ENCODE measurements around the gene FBXO44. TPM values are rescaled to one million over a fixed set of nuclear protein-coding genes. Genes with fewer than 3 reads are reported as not detected.

FBXO44 gene
- polyA plus RNA-seq, 4 donors, result 15.5 to 19.6 (median 15.9) TPM

DNA sequence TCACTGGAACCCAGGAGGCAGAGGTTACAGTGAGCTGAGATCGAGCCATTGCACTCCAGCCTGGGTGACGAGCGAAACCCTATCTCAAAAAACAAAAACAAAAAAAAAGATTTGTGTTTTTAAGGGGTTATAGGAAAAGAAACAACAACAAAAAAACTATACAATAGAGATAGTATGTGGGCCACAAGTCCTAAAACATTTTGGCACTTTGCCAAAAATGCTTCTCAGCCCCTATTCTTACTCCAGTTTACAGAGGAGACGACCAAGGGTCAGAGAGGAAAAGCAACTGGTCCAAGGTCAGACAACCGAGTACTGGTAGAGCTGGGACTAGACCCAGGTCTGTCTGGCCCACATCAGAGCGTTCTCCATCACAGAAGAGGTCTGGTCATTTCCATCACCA lies 3.0 kb downstream of the FBXO44 start:
- no peak for DNase-seq (ENCODE audit: low read depth in 4 of 4, low spot score in 3 of 4)

DNA sequence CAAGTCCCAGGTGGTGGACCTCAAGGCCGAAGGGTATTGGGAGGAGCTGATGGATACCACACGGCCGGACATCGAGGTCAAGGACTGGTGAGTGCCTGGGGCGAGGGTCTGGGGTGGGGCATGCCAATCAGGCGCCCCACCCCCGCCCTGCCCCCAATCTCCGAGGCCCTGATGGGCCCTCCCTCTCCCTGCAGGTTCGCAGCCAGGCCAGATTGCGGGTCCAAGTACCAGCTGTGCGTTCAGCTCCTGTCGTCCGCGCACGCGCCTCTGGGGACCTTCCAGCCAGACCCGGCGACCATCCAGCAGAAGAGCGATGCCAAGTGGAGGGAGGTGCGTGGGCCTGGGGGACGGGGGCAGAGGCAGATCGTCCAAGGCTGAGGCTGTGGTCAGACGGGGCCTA lies 3.9 kb downstream of the FBXO44 start:
- no peak for DNase-seq (ENCODE audit: low read depth in 4 of 4, low spot score in 3 of 4)

DNA sequence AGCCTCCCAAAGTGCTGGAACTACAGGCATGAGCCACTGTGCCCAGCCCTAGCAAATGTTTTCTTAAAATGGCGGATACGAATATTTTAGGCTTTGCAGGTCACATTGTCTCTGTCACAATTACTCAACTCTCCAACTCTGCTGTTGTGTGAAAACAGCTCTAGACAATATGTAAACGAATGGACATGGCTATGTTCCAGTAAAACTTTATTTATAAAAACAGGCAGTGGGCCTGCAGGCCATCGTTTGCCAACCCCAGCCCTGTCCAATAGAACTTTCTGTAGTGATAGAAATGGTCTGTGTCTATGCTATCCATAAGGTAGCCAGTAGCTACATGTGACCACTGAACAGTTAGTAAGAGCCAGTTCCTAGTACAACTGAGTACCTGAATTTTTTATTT lies 5.1 kb downstream of the FBXO44 start:
- DNase-seq (ENCODE audit: low read depth in 4 of 4, low spot score in 3 of 4), result no peak

DNA sequence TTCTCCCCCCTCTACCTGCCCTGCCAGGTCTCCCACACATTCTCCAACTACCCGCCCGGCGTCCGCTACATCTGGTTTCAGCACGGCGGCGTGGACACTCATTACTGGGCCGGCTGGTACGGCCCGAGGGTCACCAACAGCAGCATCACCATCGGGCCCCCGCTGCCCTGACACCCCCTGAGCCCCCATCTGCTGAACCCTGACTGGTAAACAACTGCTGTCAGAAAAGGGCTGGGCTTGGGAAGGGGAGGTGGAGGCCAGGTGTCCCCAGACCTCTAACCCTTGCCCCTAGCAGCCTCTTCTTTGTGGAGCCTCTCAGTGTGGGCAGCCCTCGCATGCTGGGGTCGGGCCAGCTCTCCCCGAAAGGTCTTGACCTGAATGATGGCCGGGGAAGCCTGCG lies 6.4 kb downstream of the FBXO44 start:
- no peak for DNase-seq (ENCODE audit: low read depth in 4 of 4, low spot score in 3 of 4)

- DNase-seq (ENCODE audit: low read depth in 4 of 4, low spot score in 3 of 4), result no peak
Observed at GRCh38 chr1:11664336-11665065, 9.8 kb downstream of the FBXO44 start.

DNA sequence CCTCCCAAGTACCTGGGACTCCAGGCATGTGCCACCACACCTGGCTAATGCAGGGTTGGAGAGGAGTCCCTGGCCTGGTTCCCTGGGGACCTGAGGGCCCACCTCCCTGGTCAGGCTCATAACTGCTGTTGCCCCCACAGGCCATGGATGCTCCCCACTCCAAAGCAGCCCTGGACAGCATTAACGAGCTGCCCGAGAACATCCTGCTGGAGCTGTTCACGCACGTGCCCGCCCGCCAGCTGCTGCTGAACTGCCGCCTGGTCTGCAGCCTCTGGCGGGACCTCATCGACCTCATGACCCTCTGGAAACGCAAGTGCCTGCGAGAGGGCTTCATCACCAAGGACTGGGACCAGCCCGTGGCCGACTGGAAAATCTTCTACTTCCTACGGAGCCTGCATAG lies 13.8 kb downstream of the FBXO44 start:
- no peak for DNase-seq (ENCODE audit: low read depth in 4 of 4, low spot score in 3 of 4)

DNA sequence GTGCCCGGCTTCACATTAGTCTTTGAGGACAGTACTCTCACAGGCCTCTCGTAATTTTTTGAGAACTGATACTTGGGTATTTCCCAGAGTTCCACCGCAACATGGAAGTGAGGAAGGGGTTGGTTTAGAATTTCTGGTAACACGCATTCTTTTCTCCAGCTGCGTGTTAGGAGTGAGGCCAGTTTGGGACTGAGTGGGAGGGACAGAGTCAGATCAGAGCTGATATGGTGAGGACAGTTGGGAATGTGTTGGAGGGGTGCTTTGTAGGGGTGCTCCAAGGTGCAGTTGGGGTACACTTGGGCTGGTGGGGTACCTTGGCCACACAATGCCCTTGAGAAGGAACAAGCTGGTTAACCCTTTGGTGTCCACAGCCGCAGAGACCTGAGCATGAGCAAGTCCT lies 16.1 kb downstream of the FBXO44 start:
- no peak for DNase-seq (ENCODE audit: low read depth in 4 of 4, low spot score in 3 of 4)

- DNase-seq (ENCODE audit: low read depth in 4 of 4, low spot score in 3 of 4), result no peak
Observed at GRCh38 chr1:11671205-11671543, 16.5 kb downstream of the FBXO44 start.

- DNase-seq (ENCODE audit: low read depth in 4 of 4, low spot score in 3 of 4), result no peak
Observed at GRCh38 chr1:11671544-11672286, 17.0 kb downstream of the FBXO44 start.

DNA sequence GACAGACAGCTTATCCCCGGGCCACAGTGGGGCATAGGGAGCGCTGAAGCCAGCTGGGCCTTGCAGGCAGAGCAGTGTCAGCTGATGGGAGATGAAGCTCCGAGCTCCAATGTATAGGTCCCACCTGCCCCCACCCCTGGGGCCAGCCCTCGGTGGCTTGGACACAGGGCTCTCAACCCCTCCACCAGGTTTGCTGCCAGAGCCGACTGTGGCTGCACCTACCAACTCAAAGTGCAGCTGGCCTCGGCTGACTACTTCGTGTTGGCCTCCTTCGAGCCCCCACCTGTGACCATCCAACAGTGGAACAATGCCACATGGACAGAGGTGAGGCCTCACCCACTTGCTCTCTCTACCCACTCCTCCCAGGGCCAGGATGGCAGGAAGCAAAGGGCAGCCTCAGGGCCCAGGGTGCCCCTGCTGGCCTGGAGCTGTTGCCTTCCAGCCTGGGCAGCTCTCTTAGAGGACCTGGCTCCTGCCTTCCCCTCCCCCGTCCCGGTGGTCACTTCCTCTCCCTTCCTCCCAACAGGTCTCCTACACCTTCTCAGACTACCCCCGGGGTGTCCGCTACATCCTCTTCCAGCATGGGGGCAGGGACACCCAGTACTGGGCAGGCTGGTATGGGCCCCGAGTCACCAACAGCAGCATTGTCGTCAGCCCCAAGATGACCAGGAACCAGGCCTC lies 18.6 kb downstream of the FBXO44 start:
- DNase-seq (ENCODE audit: low read depth in 4 of 4, low spot score in 3 of 4), result no peak

DNA sequence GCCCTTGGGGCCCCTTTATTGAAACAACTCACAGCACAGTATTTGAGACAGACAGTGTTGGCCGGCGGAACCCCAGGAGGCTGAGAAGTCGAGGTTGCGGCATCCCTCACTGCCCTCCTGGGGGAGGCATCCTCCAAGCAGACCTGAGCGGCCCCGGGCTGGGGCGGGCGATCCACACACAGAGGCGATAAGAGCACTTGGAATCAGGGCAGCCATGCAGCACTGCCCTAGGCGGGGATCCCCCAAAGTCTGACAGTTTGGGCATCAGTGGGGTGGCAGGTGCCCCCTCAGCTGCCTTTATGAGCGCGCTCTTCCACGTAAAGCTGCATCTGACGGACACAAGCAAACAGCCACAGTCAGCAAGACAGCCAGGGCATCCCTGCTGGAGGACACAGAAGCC lies 19.8 kb downstream of the FBXO44 start:
- no peak for DNase-seq (ENCODE audit: low read depth in 4 of 4, low spot score in 3 of 4)

DNA sequence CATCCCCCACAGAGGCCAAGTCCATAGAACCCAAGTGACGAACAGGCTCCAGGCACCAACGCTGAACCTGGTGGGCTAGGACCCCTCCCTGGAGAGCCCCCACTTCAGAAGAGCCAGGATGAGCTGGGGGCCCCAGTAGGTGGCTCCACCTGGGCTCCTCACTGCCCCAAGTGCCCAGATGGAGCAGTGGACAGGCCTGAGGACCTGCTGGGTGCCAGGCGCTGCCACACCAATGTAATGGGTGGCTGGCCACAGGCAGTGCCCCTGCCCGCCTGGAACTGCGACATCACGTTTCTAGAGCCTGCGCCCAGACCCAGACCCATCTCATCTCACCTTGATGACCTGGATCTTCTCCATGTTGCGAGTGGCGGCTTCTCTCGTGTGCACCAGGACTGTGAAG lies 20.6 kb downstream of the FBXO44 start:
- no peak for DNase-seq (ENCODE audit: low read depth in 4 of 4, low spot score in 3 of 4)

DNA sequence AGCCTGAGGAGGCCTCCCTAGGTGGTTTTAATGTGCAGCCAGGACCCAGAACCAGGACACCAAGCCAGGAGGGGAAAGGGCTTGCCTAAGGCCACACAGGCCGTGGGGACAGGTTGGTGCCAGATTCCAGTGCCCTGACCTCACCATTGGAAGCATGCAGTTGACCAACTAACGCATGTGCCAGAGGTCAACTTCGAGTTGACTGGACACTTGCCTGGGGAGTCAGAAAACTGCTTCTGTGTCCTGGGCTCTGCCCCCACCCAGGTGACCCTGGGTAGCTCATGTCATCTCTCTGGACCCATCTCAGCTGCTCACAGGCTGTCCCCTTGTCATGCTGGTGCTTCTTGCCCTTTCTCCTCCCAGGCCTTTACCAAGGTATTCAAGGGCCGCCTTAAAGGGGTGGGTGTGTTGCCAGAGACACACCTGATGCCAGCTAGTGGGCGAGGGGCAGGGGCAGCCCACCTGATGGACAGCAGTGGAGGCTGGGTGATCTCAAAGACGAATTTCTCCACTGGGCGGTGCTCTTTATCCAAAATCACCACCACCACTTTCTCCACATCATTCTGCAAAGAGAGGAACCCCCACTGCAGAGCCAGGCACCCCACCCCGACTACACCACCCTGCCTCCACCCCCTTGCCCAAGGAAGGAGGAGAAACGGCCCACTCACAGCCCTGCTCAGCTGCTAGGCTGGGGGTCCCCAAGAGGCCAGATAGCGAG lies 21.9 kb downstream of the FBXO44 start:
- no peak for DNase-seq (ENCODE audit: low read depth in 4 of 4, low spot score in 3 of 4)

DNA sequence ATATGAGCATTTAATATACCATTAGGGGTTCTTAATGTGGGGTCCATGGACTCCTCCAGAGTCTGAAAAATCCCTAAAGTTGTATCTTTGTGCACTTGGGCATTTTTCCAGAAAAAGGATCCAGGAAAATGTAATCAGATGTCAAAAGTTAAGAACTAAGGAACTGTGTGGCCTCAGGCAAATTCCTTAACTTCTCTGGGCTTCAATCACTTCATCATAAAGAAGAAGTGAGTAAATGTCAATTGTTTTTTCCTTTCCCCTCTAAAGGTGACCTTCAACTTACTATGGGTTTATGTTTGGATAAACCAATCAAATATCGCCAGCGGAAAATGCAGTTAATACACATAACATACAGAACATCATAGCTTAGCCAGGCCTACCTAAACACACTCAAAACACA lies 23.8 kb downstream of the FBXO44 start:
- no peak for DNase-seq (ENCODE audit: low read depth in 4 of 4, low spot score in 3 of 4)

DNA sequence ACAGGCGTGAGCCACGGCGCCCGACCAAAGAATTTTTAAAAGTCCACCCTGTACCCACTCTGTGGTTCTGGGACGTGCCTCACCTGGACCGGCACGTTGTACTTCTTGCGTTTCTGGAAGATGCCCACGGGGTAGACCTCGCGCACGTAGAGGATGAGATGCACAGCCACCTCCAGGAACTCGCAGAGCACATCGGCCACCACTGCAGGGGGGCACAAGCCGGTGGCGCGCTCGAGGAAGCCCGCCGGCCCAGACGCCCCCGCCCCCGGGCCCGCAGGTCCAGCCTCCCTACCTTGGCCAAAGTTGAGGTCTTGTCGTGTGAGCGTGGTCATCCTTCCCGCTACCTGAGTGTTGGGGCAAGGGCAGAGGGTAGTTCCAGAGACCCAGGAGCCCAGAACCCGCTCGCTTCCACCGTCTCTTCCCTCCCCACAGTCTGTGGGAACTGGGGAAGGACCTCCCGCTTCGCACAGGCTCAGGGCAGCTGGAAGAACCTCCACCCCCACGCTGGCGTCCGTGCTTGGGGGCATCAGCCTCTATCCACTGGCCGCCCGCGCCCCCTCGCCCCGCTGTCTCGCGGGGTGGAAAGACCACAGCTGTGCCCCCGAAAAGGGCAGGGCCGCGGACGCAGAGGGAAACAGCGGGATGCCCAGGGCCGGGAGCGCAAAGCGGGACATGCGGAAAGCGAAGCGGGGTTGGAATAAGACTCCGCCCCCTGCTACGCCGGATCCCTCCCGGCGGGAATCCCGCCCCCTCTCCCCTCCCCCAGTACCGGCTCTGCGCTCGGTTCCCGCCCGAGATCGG lies 25.8 kb downstream of the FBXO44 start:
- DNase-seq (ENCODE audit: low read depth in 4 of 4, low spot score in 3 of 4), result no peak

- DNase-seq (ENCODE audit: low read depth in 4 of 4, low spot score in 3 of 4), result peak in 2 of 4 donors; percentile 61 to 72
Observed at GRCh38 chr1:11681071-11681771, 26.5 kb downstream of the FBXO44 start, which contains the start of gene MAD2L2. Gene MAD2L2 (minus strand): TSS chr1:11681148. CDS start chr1:11680601, 547 bp downstream.

DNA sequence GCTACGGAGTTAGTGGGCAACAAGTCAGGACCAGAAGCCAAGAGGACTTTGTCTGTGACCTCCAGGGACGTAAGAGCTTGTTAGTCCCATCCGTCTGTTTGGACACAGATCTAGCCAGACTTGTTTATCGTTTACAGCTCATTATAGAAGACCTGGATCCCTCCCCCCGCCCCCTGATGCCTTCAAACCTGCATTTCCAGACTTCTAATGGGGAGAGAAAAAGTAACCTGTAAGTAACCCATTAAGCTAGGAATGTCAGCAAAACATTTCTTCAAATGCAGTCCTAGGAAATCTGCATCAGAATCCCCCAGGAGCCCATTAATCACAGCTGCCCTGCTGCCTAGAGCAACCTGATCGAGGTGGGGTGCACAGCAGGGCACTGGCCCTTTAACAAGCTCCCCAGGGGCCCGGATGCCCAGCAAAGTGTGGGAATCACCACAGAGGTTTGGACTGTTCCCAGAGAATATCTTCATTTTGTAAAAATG lies 27.7 kb downstream of the FBXO44 start:
- no peak for DNase-seq (ENCODE audit: low read depth in 4 of 4, low spot score in 3 of 4)

- no peak for DNase-seq (ENCODE audit: low read depth in 4 of 4, low spot score in 3 of 4)
Observed at GRCh38 chr1:11682799-11683198, 28.1 kb downstream of the FBXO44 start.

DNA sequence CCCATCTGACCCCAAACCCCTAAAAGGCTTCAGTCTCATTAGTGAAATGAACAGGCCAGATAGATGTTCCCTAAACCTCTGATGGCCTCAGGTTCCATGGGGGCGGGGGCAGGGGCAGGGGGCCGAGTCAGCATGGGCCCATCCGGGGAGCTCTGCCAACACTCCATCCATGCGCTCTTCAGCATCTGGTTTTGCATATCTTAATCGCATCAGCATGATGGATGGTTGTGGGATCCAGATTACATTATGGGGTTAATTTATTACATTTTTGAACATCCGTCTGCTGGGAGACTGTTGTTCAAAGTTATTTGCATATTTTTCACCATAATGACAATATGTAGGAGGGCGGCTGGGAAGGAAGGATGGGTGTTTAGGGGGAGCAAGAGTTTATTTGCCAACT lies 29.4 kb downstream of the FBXO44 start:
- no peak for DNase-seq (ENCODE audit: low read depth in 4 of 4, low spot score in 3 of 4)

Measured in right renal pelvis (tissue), 4 donors.